Neural progenitor cell (in vitro differentiated cells): ENCODE measurements around the gene A2M. TPM values are rescaled to one million over a fixed set of nuclear protein-coding genes. Genes with fewer than 3 reads are reported as not detected.

ENCODE experiments used
- DNase-seq: peaks from one replicate; pipeline ENCODE4 v3.0.0-alpha.2; 2016; ENCODE audit warnings: low spot score
- H2AFZ ChIP-seq: fragments of 200-600 bp; sonication (generic); replicated peaks from 2 replicates; pipeline ENCODE4 v1.6.1; 2016; ENCODE audit warnings: antibody characterized with exemption
- H3F3A ChIP-seq: fragments of 200-600 bp; sonication (generic); 2 replicates; pipeline ENCODE4 v1.6.1; 2016; ENCODE audit warnings: antibody characterized with exemption, low read depth
- H3K27ac ChIP-seq: fragments of 200-600 bp; sonication (generic); 2 replicates; pipeline ENCODE4 v1.5.1; 2016; ENCODE audit warnings: mild to moderate bottlenecking
- H3K27me3 ChIP-seq: fragments of 200-600 bp; sonication (generic); 2 replicates; pipeline ENCODE4 v1.6.1; 2016; ENCODE audit warnings: mild to moderate bottlenecking, moderate library complexity
- H3K36me3 ChIP-seq: fragments of 200-600 bp; sonication (generic); 2 replicates; pipeline ENCODE4 v1.5.1; 2016
- H3K4me1 ChIP-seq: fragments of 200-600 bp; sonication (generic); 2 replicates; pipeline ENCODE4 v1.6.1; 2016; ENCODE audit warnings: mixed run types
- H3K4me2 ChIP-seq: fragments of 200-600 bp; sonication (generic); 2 replicates; pipeline ENCODE4 v1.6.1; 2016
- H3K4me3 ChIP-seq: fragments of 200-600 bp; sonication (generic); 2 replicates; pipeline ENCODE4 v1.5.1; 2016
- H3K79me2 ChIP-seq: fragments of 200-600 bp; sonication (generic); 2 replicates; pipeline ENCODE4 v1.6.1; 2016; ENCODE audit warnings: low read depth
- H3K9ac ChIP-seq: fragments of 200-600 bp; sonication (generic); 2 replicates; pipeline ENCODE4 v1.6.1; 2016
- H3K9me3 ChIP-seq: fragments of 200-600 bp; sonication (generic); 2 replicates; pipeline ENCODE4 v1.5.1; 2016; ENCODE audit warnings: low read depth
- H4K20me1 ChIP-seq: fragments of 200-600 bp; sonication (generic); 2 replicates; pipeline ENCODE4 v1.6.1; 2016; ENCODE audit warnings: low read depth
- H3K27ac Mint-ChIP-seq: 3 replicates; pipeline ENCODE4 v1.8.0; 2021; ENCODE audit warnings: mixed read lengths
- H3K27me3 Mint-ChIP-seq: 2 replicates; pipeline ENCODE4 v1.8.0; 2022; ENCODE audit warnings: low read depth, mild to moderate bottlenecking, inconsistent platforms, moderate library complexity, mixed read lengths; ENCODE audit not compliant: insufficient read depth
- H3K36me3 Mint-ChIP-seq: 3 replicates; pipeline ENCODE4 v1.8.0; 2021; ENCODE audit warnings: mixed read lengths
- H3K4me1 Mint-ChIP-seq: 3 replicates; pipeline ENCODE4 v1.8.0; 2021; ENCODE audit warnings: mixed read lengths
- H3K4me3 Mint-ChIP-seq: 3 replicates; pipeline ENCODE4 v1.8.0; 2021; ENCODE audit warnings: mild to moderate bottlenecking, moderate library complexity, mixed read lengths
- H3K9me3 Mint-ChIP-seq: 3 replicates; pipeline ENCODE4 v1.8.0; 2020; ENCODE audit warnings: mixed read lengths
- CTCF ChIP-seq: fragments of 200-600 bp; sonication (generic); IDR thresholded peaks from 2 replicates; pipeline ENCODE4 v1.5.1; 2017; ENCODE audit warnings: antibody characterized with exemption, mild to moderate bottlenecking
- EZH2 ChIP-seq: fragments of 200-600 bp; sonication (generic); IDR thresholded peaks from 2 replicates; pipeline ENCODE4 v1.6.1; 2017; ENCODE audit warnings: antibody characterized with exemption, mild to moderate bottlenecking, moderate library complexity
- EZH2phosphoT487 ChIP-seq: fragments of 200-600 bp; sonication (generic); IDR thresholded peaks from 2 replicates; pipeline ENCODE4 v1.6.1; 2017; ENCODE audit warnings: antibody characterized with exemption
- total RNA-seq: library from RNA; depleted of rRNA; stranded (reverse); fragments of >200 nt; gene quantifications from 2 replicates; pipeline ENCODE4 v1.2.3, GENCODE V29; 2015; ENCODE audit warnings: low replicate concordance

A2M gene
- total RNA-seq, 1 donor from 2014 or later = not detected

GRCh38 chr12:9075138-9075535 is 40.6 kb downstream of the A2M start:
- no peaks in the 10 kb centered on the region for H3K9me3 ChIP-seq
- Mint-ChIP-seq H3K4me3 (no peak overlapping the region), H3K27me3 (no peaks in the 10 kb centered on the region), H3K4me1 (no peaks in the 10 kb centered on the region), H3K9me3 (no peaks in the 10 kb centered on the region), H3K27ac (no peak overlapping the region), H3K36me3 (no peaks in the 10 kb centered on the region)
- H4K20me1 ChIP-seq = no peaks in the 10 kb centered on the region
- H3K79me2 ChIP-seq = no peaks in the 10 kb centered on the region
- DNase-seq = no peak
- H3K9ac ChIP-seq = no peak overlapping the region
- TF ChIP-seq EZH2phosphoT487 = no peak
- TF ChIP-seq CTCF = no peak
- no peak for TF ChIP-seq EZH2
- H3K4me1 ChIP-seq = no peaks in the 10 kb centered on the region
- no peaks in the 10 kb centered on the region for H3F3A ChIP-seq
- no peak overlapping the region for H3K4me2 ChIP-seq
- no peak overlapping the region for H3K4me3 ChIP-seq
- H3K27ac ChIP-seq = no peak overlapping the region
- no peaks in the 10 kb centered on the region for H3K27me3 ChIP-seq
- no peaks in the 10 kb centered on the region for H3K36me3 ChIP-seq
- H2AFZ ChIP-seq = no peak overlapping the region

GRCh38 chr12:9074484-9075137 is 41.1 kb downstream of the A2M start:
- Histone ChIP-seq H3K27me3 (no peaks in the 10 kb centered on the region), H3K79me2 (no peaks in the 10 kb centered on the region), H3K9ac (no peak overlapping the region), H3K4me3 (no peak overlapping the region), H4K20me1 (no peaks in the 10 kb centered on the region), H3K4me2 (no peak overlapping the region), H3F3A (no peaks in the 10 kb centered on the region), H3K9me3 (no peaks in the 10 kb centered on the region), H3K4me1 (no peaks in the 10 kb centered on the region), H3K36me3 (no peaks in the 10 kb centered on the region), H2AFZ (no peak overlapping the region), H3K27ac (no peak overlapping the region)
- no peak overlapping the region for H3K4me3 Mint-ChIP-seq
- no peaks in the 10 kb centered on the region for H3K4me1 Mint-ChIP-seq
- no peak overlapping the region for H3K27ac Mint-ChIP-seq
- TF ChIP-seq CTCF (no peak), EZH2 (no peak), EZH2phosphoT487 (no peak)
- no peak for DNase-seq
- H3K36me3 Mint-ChIP-seq = no peaks in the 10 kb centered on the region
- H3K27me3 Mint-ChIP-seq = no peaks in the 10 kb centered on the region
- no peaks in the 10 kb centered on the region for H3K9me3 Mint-ChIP-seq

- Histone ChIP-seq H3K27me3 (no peaks in the 10 kb centered on the region), H4K20me1 (no peaks in the 10 kb centered on the region), H3K4me2 (no peak overlapping the region), H3K4me3 (no peak overlapping the region), H3K9ac (no peak overlapping the region), H3K9me3 (no peaks in the 10 kb centered on the region), H3K4me1 (no peaks in the 10 kb centered on the region), H3K79me2 (no peaks in the 10 kb centered on the region), H3K27ac (no peak overlapping the region), H2AFZ (no peak overlapping the region), H3F3A (no peaks in the 10 kb centered on the region), H3K36me3 (no peaks in the 10 kb centered on the region)
- no peaks in the 10 kb centered on the region for H3K27me3 Mint-ChIP-seq
- H3K36me3 Mint-ChIP-seq = no peaks in the 10 kb centered on the region
- no peaks in the 10 kb centered on the region for H3K9me3 Mint-ChIP-seq
- no peak overlapping the region for H3K27ac Mint-ChIP-seq
- DNase-seq = no peak
- TF ChIP-seq EZH2phosphoT487 = no peak
- no peak for TF ChIP-seq EZH2
- TF ChIP-seq CTCF = no peak
- H3K4me3 Mint-ChIP-seq = no peak overlapping the region
- H3K4me1 Mint-ChIP-seq = no peaks in the 10 kb centered on the region
Measured at GRCh38 chr12:9073076-9073475, 42.6 kb downstream of the A2M start.
